HL-60 (cell line): ENCODE data around the gene PPM1F.

Experiments
- DNase-seq, 2 experiments: peaks; one replicate each; pipeline ENCODE4 v3.0.0-alpha.2; 2010 to 2020; ENCODE audit warnings: low read depth in 1 of 2, low spot score in 1 of 2
- H3K27ac ChIP-seq: fragments of 250-450 bp; sonication (Bioruptor Pico); replicated peaks from 2 replicates; pipeline ENCODE4 v1.5.1; 2020; ENCODE audit warnings: mild to moderate bottlenecking, moderate library complexity
- H3K27me3 ChIP-seq: fragments of 250-450 bp; sonication (Bioruptor Pico); 2 replicates; pipeline ENCODE4 v1.5.1; 2021; ENCODE audit warnings: mild to moderate bottlenecking, moderate library complexity; ENCODE audit not compliant: insufficient read depth, poor library complexity, severe bottlenecking
- H3K4me3 ChIP-seq: replicated peaks from 2 replicates; pipeline ENCODE4 v1.5.1; 2011; ENCODE audit warnings: mild to moderate bottlenecking, control low read depth, low read length; ENCODE audit not compliant: insufficient read depth
- CTCF ChIP-seq: IDR thresholded peaks from one replicate; pipeline ENCODE4 v1.5.1; 2011; ENCODE audit warnings: low read length, control low read depth, inconsistent platforms; ENCODE audit not compliant: insufficient read depth
- GABPA ChIP-seq: IDR thresholded peaks from 2 replicates; pipeline ENCODE4 v1.6.1; 2012; ENCODE audit warnings: low read depth
- POLR2AphosphoS5 ChIP-seq: IDR thresholded peaks from 2 replicates; pipeline ENCODE4 v1.6.1; 2012; ENCODE audit warnings: low read depth
- SPI1 ChIP-seq: IDR thresholded peaks from 2 replicates; pipeline ENCODE4 v1.6.1; 2012; ENCODE audit warnings: low read depth, mild to moderate bottlenecking, borderline replicate concordance
- TF ChIP-seq, protein P1 (sequence below): IDR thresholded peaks from 2 replicates; pipeline ENCODE4 v1.6.1; 2012; ENCODE audit warnings: low read depth; ENCODE audit not compliant: insufficient replicate concordance

PPM1F gene

DNA sequence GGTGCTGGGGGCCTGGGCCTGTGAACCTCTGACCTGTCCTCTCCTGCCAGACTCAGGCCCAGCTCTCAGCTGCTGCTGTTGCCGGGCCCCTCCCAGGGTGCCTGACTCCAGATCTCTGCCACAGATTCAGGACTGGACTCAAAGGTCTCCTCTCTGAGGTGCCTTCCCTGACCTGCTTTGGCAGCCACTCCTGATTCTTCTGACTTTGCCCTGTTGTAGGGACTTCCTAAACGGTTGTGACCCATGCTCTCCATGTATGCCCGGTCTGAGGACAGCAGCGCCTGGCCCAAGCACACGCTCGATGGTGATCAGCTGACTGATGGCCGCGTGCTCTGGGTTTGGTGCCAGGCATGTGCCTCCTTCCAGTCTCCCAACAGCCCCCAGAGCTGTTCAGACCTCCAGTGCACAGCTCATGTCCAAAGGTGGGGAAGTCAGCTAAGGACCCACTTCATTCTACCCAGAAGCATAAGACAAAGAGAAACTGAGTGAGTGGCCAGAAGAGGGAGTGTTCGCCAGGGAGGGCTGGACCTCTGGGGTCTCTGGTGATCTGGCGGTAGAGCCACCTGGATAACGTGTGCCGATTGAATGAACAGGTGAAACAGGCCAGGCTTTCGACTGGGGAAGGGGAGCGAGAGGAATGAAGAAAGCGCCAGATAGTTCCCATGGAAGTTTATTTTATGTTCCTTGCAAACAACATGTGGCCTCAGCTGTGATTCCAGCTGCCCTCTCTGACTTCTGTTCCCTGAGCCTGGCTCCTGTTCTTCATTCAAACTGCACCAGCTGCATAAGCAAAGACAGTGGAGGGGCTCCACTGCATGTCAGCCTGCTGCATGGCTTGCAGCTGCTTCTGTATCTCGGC, 38.0 kb upstream of the PPM1F start:
- no peak overlapping the region for H3K4me3 ChIP-seq
- no peak for DNase-seq
- TF ChIP-seq, protein P1, sequence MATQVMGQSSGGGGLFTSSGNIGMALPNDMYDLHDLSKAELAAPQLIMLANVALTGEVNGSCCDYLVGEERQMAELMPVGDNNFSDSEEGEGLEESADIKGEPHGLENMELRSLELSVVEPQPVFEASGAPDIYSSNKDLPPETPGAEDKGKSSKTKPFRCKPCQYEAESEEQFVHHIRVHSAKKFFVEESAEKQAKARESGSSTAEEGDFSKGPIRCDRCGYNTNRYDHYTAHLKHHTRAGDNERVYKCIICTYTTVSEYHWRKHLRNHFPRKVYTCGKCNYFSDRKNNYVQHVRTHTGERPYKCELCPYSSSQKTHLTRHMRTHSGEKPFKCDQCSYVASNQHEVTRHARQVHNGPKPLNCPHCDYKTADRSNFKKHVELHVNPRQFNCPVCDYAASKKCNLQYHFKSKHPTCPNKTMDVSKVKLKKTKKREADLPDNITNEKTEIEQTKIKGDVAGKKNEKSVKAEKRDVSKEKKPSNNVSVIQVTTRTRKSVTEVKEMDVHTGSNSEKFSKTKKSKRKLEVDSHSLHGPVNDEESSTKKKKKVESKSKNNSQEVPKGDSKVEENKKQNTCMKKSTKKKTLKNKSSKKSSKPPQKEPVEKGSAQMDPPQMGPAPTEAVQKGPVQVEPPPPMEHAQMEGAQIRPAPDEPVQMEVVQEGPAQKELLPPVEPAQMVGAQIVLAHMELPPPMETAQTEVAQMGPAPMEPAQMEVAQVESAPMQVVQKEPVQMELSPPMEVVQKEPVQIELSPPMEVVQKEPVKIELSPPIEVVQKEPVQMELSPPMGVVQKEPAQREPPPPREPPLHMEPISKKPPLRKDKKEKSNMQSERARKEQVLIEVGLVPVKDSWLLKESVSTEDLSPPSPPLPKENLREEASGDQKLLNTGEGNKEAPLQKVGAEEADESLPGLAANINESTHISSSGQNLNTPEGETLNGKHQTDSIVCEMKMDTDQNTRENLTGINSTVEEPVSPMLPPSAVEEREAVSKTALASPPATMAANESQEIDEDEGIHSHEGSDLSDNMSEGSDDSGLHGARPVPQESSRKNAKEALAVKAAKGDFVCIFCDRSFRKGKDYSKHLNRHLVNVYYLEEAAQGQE = no peak
- TF ChIP-seq CTCF (no peak), SPI1 (no peak), POLR2AphosphoS5 (no peak), GABPA (no peak)
- no peak overlapping the region for H3K27ac ChIP-seq
- no peaks in the 10 kb centered on the region for H3K27me3 ChIP-seq

- H3K27me3 ChIP-seq = no peaks in the 10 kb centered on the region
- TF ChIP-seq GABPA = no peak
- TF ChIP-seq, protein P1 = no peak
- no peak for TF ChIP-seq CTCF
- no peak for TF ChIP-seq POLR2AphosphoS5
- TF ChIP-seq SPI1 = no peak
- H3K4me3 ChIP-seq = no peak overlapping the region
- no peak overlapping the region for H3K27ac ChIP-seq
- no peak for DNase-seq
These were observed 36.4 kb upstream of the PPM1F start for GRCh38 chr22:21989049-21989448.

GRCh38 chr22:21985214-21985613, 32.6 kb upstream of the PPM1F start:
- TF ChIP-seq SPI1 (no peak), CTCF (no peak), GABPA (no peak), POLR2AphosphoS5 (no peak)
- TF ChIP-seq, protein P1 = no peak
- H3K27ac ChIP-seq = no peak overlapping the region
- no peak overlapping the region for H3K4me3 ChIP-seq
- DNase-seq = no peak
- H3K27me3 ChIP-seq = no peaks in the 10 kb centered on the region
